GM12892 (cell line): ENCODE measurements around the gene ZPR1.

ENCODE experiments used
- POLR2A ChIP-seq: IDR thresholded peaks from 2 replicates; pipeline ENCODE4 v1.6.1; 2011; ENCODE audit warnings: low read depth, low read length, control low read depth
- POLR2AphosphoS5 ChIP-seq: IDR thresholded peaks from 2 replicates; pipeline ENCODE4 v1.6.1; 2011; ENCODE audit warnings: low read depth, low read length, control low read depth
- TAF1 ChIP-seq: IDR thresholded peaks from 2 replicates; pipeline ENCODE4 v1.6.1; 2011; ENCODE audit warnings: low read depth, mild to moderate bottlenecking, control low read depth, low read length, borderline replicate concordance

DNA sequence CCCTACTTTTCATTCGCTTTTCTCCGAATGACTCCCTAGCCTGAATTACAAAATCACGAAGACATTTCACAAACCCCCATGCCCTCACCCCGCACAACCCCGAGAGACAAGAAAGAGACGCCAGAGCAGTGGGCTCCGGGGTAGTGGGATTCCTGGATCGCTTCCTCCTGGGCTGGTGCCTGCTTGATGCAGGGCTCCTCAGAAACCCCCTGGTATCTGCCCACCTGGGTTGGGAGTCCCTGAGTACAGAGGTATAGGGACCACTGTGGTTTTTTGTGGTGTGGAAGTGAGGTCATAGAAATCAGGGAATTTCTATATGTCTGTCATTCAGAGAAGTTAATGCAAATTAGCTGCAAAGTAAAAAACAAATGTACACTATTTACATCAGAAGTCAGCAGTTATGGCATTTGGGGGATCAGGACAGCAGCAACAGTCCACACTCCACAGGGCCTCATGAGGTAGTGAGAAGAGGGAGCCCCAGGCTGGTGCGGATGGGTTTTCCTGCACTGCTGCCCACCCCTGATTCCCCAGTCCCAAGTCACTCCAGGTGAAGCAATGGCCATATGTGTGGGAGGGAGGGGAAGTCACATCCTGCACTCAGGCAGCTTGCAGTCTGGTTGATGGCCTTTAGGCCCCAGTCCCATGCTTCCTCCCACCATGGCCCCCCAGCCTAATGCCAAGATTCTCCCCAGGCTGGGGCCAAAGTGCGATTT is 54.6 kb downstream of the ZPR1 start:
- TF ChIP-seq POLR2AphosphoS5 (no peak), POLR2A (no peak), TAF1 (no peak)
